ENCODE measurements around the gene HNRNPA1L2. TPM values are rescaled to one million over a fixed set of nuclear protein-coding genes. Genes with fewer than 3 reads are reported as not detected.
"Not testable (repeated sequence)": the region's sequence is repeated elsewhere in the genome, so short reads cannot be mapped to it uniquely, and the experiment has no call there.

HNRNPA1L2 gene
- 9.6 TPM for polyA plus RNA-seq (2013, experiment 1 of 2; ENCODE audit: insufficient read length)
- polyA plus RNA-seq (2013, experiment 2 of 2; ENCODE audit: insufficient read length): 9.6 TPM

- no peak for DNase-seq
These were observed at the start of gene HNRNPA1L2 for GRCh38 chr13:52642131-52642530. TSS of gene HNRNPA1L2 (plus strand) at chr13:52642431. CDS start at chr13:52642493, 62 bp downstream.

- not testable (repeated sequence) for DNase-seq
These were observed 49.1 kb upstream of the HNRNPA1L2 start for GRCh38 chr13:52593175-52593574.

GRCh38 chr13:52593812-52594211 is 48.4 kb upstream of the HNRNPA1L2 start:
- DNase-seq: not testable (repeated sequence)

GRCh38 chr13:52594295-52594694 is 47.9 kb upstream of the HNRNPA1L2 start:
- not testable (repeated sequence) for DNase-seq

GRCh38 chr13:52597676-52598075 is 44.6 kb upstream of the HNRNPA1L2 start:
- no peak for DNase-seq

- DNase-seq: no peak
These were observed 43.0 kb upstream of the HNRNPA1L2 start for GRCh38 chr13:52599037-52599847.

GRCh38 chr13:52599848-52600603 is 42.2 kb upstream of the HNRNPA1L2 start:
- no peak for DNase-seq

- DNase-seq: no peak
These were observed 41.6 kb upstream of the HNRNPA1L2 start for GRCh38 chr13:52600666-52601065.

- DNase-seq: not testable (repeated sequence)
These were observed 38.9 kb upstream of the HNRNPA1L2 start for GRCh38 chr13:52603316-52603715.

GRCh38 chr13:52606126-52606525 is 36.1 kb upstream of the HNRNPA1L2 start:
- DNase-seq: not testable (repeated sequence)

- DNase-seq: not testable (repeated sequence)
These were observed 35.4 kb upstream of the HNRNPA1L2 start for GRCh38 chr13:52606795-52607194.

- not testable (repeated sequence) for DNase-seq
These were observed 34.0 kb upstream of the HNRNPA1L2 start for GRCh38 chr13:52608184-52608583.

GRCh38 chr13:52609013-52609606 is 33.1 kb upstream of the HNRNPA1L2 start:
- not testable (repeated sequence) for DNase-seq

- not testable (repeated sequence) for DNase-seq
These were observed 32.1 kb upstream of the HNRNPA1L2 start for GRCh38 chr13:52610158-52610557.

- no peak for DNase-seq
These were observed 27.0 kb upstream of the HNRNPA1L2 start for GRCh38 chr13:52615134-52615801.

GRCh38 chr13:52615812-52616211 is 26.4 kb upstream of the HNRNPA1L2 start:
- DNase-seq: no peak

- peak; percentile 87 for DNase-seq
These were observed 24.9 kb upstream of the HNRNPA1L2 start for GRCh38 chr13:52617070-52618060.

GRCh38 chr13:52631083-52631690 is 11.0 kb upstream of the HNRNPA1L2 start:
- DNase-seq: not testable (repeated sequence)

- no peak for DNase-seq
These were observed 3.4 kb upstream of the HNRNPA1L2 start for GRCh38 chr13:52638666-52639328.

GRCh38 chr13:52644108-52644507 is 1.9 kb downstream of the HNRNPA1L2 start:
- DNase-seq: no peak

Data from fibroblast of skin of abdomen (primary cell).